ENCODE results near the gene ZNF615.
"Not testable (repeated sequence)": the region's sequence is repeated elsewhere in the genome, so short reads cannot be mapped to it uniquely, and the experiment has no call there.

ZNF615 gene

GRCh38 chr19:52007806-52008557, at the start of gene ZNF615:
Gene ZNF615, minus strand, starts transcription at chr19:52008211. Its CDS starts 4,500 bp downstream, at chr19:52003711.
- DNase-seq = peak; percentile 85

- DNase-seq = not testable (repeated sequence)
These were observed 48.5 kb upstream of the ZNF615 start for GRCh38 chr19:52056480-52056879.

GRCh38 chr19:52051736-52052135, 43.7 kb upstream of the ZNF615 start:
- DNase-seq = not testable (repeated sequence)

GRCh38 chr19:52048555-52049501, 40.8 kb upstream of the ZNF615 start, which contains the start of gene ZNF432:
Gene ZNF432, minus strand, starts transcription at chr19:52048838. Its CDS starts 1,970 bp downstream, at chr19:52046868.
- peak; percentile 93 for DNase-seq

- DNase-seq = no peak
These were observed 31.2 kb upstream of the ZNF615 start for GRCh38 chr19:52039169-52039568.

GRCh38 chr19:52034051-52034728, 26.2 kb upstream of the ZNF615 start:
- DNase-seq = peak; percentile 9

GRCh38 chr19:52028780-52029123, 20.7 kb upstream of the ZNF615 start:
- no peak for DNase-seq

GRCh38 chr19:52028027-52028779, 20.2 kb upstream of the ZNF615 start, which contains the start of gene ZNF614:
Gene ZNF614, minus strand, starts transcription at chr19:52028379. Its CDS starts 2,634 bp downstream, at chr19:52025745.
- DNase-seq = peak; percentile 85

GRCh38 chr19:52026255-52026990, 18.4 kb upstream of the ZNF615 start:
- not testable (repeated sequence) for DNase-seq

- not testable (repeated sequence) for DNase-seq
These were observed 16.5 kb upstream of the ZNF615 start for GRCh38 chr19:52024478-52024877.

GRCh38 chr19:52022193-52022592, 14.2 kb upstream of the ZNF615 start:
- no peak for DNase-seq

GRCh38 chr19:52020506-52020905, 12.5 kb upstream of the ZNF615 start:
- no peak for DNase-seq

GRCh38 chr19:52010674-52011073, 2.7 kb upstream of the ZNF615 start:
- DNase-seq = no peak

- peak; percentile 8 for DNase-seq
These were observed 583 bp downstream of the ZNF615 start for GRCh38 chr19:52007451-52007805.

- DNase-seq = no peak
These were observed 13.9 kb downstream of the ZNF615 start for GRCh38 chr19:51994048-51994644.

- no peak for DNase-seq
These were observed 14.6 kb downstream of the ZNF615 start for GRCh38 chr19:51993422-51993821.

- peak; percentile 94 for DNase-seq
These were observed 21.4 kb downstream of the ZNF615 start, which contains the start of gene ZNF350 for GRCh38 chr19:51986309-51987291. Gene ZNF350, minus strand, starts transcription at chr19:51986840. Its CDS starts 12,480 bp downstream, at chr19:51974360.

GRCh38 chr19:51983361-51983760, 24.6 kb downstream of the ZNF615 start:
- no peak for DNase-seq

- not testable (repeated sequence) for DNase-seq
These were observed 27.1 kb downstream of the ZNF615 start for GRCh38 chr19:51980926-51981325.

Data from fibroblast of skin of right quadriceps (primary cell).